HG02973 (cell line): ENCODE results near the gene ABI3BP.

Source experiments
- ATAC-seq: cut with Tn5 transposase; IDR thresholded peaks from one replicate; pipeline ENCODE4 v1.9.1; 2021; ENCODE audit warnings: moderate library complexity; ENCODE audit not compliant: unreplicated experiment

ABI3BP gene

DNA sequence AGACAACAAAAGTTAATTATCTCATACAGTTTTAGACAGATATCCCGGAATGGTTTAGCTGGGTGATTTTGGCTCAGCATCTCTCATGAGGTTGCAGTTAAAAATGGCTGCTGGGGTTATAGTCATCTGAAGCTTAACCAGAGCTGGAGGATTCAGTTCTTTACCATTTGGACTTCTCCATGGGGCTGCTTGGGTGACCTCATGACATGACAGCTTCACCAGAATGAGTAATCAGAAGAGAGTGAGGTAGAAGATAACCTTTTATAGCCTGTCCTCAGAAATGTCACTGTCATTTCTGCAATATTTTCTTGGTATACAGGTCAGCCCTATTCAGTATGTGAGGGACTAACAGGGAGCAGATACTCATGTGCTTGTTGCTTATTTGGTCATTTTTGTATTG, 253.0 kb downstream of the ABI3BP start:
- ATAC-seq, result no peak

DNA sequence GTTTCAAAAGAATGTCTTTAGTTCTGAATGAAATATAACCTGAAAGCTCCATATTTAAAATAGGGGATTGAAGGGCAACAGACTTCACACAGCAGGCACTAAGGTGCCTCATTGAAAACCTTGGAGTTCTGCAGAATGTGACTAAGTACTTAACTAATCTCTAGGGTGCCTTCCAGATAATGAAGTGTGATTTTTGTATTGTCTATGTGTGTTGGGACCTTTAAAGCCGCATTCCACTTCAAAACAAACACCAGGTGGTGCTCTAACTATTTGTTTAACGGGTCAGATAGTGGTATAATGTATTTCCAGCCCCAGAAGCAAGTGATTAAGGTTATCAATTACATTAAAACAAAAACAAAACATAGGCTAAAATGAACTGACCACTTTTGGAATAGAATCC, 255.9 kb downstream of the ABI3BP start:
- ATAC-seq, result no peak

DNA sequence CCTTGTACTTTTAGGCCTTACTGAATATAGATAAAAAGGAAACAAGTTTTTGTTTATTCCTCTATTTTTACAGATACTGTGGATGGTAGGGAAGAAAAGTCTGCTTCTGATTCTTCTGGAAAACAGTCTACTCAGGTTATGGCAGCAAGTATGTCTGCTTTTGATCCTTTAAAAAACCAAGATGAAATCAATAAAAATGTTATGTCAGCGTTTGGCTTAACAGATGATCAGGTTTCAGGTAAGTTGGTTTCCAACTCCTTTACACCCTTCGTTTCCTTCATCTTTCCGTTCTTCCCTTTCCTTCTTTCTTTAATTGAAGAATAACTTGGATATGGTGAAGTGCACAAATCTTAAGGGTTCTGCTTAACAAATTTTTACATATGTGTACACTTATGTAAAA, 260.8 kb downstream of the ABI3BP start:
- no peak for ATAC-seq

DNA sequence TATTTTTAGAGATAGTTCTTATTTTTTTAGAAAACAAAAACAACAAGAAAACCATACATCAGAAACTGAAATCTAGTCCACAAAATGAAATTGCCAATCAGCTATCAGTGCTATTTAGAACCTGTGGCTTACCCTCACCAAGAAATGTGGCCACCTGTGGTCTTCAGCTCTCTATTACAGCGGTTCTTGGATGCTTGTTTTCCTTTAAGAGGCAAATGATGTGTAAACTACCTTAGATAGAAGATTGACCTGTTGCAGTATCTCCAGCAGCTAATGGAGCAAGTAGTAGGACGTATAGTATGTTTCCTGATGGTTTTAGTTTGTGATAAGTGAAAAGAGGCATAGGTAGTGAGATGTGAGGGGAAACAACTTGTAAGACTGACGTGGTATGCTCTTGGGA, 262.7 kb downstream of the ABI3BP start:
- ATAC-seq, result no peak

DNA sequence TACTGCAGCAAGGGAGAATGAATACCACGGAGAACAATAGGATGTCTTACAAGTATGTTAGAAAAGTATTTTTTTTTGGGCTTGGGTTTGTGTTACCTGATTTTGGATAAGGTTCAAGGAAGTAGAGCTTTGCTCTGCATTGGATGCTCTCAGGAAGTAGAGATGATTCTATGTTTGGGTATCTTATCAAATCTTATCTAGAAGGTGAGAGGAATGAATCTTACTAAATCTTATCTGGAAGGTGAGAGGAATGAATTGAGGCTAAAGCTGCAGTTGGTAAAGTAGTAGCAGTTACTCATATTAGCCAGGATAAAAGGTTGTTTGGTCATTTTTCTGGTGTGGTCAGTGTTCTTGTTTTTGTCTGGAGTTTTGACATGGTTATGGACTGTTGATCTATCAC, 266.5 kb downstream of the ABI3BP start:
- no peak for ATAC-seq

DNA sequence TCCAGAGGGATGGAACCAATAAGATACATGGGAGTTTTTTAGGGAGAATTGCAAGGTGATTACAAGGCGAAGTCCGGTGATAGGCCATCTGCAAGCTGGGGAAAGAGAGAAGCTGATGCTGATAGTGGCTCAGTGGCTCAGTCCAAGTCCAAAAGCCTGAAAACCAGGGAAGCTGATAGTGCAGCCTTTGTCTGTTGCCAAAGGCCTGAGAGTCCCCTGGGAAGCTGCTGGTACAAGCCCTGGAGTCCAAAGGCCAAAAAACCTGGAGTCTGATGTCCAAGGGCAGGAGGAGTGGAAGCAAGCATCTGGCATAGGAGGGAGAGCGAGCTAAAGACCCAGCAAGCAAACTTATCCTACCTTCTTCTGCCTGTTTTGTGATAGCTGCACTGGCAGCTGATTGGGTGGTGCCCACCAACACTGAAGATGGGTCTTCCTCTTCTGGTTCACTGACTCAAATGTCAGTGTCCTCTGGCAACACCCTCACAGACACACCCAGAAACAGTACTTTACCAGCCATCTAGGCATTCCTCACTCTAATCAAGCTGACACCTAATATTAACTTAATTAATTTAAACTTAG, 267.2 kb downstream of the ABI3BP start:
- ATAC-seq, result no peak

DNA sequence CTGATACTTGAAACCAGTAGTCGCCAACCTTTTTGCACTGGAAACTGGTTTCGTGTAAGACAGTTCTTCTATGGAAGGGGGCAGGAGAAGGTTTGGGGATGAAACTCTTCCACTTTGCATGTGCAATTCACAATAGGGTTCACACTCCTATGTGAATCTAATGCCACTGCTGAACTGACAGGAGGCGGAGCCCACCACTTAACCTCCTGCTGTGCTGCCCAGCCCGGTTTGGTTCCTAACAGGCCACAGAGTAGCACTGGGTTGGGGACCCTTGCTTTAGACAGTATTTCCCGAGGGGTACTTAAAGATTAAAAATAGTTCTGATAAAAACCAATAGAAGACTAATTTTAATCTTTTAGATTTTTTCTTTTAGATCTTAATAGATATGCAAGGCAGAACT, 272.8 kb downstream of the ABI3BP start:
- no peak for ATAC-seq

DNA sequence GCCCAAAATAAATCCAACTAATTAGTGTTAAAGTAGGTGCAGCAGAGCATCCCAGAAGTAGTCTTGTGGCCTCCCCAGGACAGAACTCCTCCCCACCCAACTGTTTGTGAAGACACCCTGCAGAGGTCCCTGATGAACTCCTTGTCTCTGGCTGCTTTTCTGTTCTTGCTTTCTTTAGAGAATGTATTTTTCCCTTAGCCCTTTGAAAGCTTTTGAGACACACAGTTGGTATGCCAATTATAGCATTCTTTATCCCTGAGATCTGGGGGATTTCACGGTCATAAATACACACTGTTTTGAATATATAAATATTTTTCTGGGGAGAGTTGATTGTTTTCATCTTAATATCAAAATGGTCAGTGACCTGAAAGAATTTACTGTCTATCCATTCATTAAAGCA, 274.1 kb downstream of the ABI3BP start:
- ATAC-seq, result no peak

DNA sequence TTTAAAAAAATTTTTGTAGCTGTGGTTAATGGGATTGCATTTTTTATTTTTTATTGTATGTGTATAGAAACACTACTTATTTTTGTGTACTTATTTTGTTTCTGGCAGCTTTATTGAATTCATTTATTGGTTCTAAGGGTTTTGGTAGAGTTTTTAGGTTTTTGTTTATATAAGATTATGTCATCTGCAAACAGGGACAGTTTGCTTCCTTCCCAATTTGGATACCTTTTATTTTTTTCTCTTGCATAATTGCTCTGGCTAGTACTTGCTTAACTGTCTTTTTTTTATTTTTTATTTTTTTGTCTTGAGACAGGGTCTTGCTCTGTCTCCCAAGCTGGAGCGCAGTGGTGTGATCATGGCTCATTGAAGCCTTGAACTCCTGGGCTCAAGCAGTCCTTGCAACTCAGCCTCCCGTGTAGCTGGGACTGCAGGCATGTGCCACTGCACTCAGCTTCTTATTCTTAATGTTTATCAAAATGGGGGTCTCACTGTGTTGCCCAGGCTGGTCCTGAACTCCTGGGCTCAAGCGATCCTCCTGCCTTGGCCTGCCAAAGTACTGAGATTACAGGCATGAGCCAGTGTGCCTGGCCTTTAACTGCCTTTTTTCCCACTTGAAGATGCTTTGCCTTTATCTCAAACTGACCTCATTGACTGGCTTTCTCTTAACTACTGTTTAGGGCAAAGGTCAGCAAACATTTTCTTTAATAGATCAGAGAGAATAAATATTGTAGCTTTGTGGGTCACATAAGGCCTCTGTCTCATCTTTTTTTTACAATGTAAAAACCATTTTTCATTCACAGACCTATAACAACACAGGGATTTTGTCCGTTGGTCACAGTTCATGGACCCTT, 275.4 kb downstream of the ABI3BP start:
- ATAC-seq, result no peak

DNA sequence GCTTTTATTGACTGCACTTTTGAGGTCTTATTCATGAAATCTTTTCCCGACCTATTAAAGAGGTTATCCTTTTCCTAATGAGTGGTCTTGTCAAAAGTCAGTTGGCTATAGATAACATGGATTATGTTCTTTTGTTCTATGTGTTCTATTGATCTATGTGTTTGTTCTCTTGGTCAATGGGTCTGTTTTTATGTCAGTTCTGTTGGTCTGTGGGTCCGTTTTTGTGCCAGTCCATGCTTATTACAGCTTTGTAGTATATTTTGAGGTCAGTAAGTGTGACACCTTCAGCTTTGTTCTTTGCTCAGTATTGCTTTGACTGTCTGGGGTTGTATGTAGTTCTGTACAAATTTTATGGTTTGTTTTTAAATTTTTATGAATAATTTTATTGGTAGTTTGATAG, 276.2 kb downstream of the ABI3BP start:
- no peak for ATAC-seq

DNA sequence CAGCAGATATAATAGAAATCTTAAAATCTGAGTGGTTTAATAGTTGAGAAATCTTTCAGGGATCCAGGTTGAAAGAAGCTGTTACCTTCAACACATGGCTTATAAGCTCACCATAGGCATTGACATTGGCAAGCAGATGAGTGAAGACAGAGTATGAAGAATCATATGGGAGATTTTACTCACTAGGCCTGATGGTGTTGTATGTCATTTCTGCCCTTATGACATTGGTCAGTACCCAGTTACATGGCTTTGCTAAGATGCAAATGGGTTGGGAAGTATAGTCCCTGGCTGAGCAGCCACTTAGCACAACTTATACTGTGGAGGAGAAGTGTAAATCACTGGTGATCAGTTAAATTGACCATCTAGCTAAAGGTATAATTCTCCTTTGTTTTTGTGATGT, 278.0 kb downstream of the ABI3BP start:
- ATAC-seq, result no peak

DNA sequence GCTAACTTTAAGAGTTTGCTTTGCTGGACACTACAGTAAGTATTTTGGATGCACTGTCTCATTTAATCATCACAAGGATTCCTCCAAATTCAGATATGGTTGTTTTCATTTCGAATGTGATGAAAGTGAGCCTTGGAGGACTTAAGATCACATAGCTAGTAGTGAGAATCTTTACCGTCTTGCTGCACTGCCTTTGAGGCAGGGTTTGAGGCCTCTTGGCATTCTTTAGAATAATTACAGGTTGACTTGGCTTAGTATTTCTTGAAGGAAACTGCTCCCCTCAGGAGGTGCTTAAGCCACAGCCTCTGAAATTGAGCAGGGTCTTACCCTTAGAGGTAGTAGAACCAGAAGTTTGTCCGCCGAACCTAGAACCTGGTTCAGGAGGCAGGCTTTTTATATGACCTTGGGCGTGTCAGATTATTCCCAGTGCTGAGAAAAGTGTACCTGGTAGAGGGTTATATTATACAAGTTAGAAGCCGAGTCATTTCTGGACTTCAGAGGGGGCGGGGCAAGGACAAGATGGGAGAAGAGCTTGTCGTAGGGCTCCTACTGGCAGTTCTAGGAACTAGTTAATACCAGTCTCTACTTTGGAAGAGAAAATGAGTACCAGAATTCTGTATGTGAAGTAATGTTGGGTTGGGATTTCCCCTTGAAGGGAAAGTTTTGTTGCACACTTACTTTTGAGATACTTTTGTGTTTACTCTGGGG, 282.8 kb downstream of the ABI3BP start:
- peak; percentile 42 for ATAC-seq

DNA sequence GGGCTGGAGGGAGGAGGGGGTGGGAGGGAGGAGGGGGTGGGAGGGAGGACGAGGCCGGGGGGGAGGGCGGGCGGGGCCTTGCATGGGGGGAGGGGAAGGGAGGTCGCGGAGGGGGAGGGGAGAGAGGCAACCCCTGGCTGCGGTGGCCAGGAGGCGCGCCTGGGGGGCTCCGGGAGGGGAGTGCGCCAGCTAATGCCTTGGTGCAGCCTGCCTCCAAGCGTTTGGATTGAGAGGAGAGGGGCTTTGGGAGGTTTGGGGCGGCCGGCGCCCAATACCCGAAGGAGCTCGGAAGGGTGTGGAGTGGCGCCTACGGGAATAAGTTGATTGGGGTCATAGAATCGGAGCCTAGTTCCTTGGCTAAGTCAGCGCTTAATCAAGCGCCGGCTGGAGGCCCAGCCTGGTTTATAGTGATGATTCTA, 283.4 kb downstream of the ABI3BP start:
- no peak for ATAC-seq

DNA sequence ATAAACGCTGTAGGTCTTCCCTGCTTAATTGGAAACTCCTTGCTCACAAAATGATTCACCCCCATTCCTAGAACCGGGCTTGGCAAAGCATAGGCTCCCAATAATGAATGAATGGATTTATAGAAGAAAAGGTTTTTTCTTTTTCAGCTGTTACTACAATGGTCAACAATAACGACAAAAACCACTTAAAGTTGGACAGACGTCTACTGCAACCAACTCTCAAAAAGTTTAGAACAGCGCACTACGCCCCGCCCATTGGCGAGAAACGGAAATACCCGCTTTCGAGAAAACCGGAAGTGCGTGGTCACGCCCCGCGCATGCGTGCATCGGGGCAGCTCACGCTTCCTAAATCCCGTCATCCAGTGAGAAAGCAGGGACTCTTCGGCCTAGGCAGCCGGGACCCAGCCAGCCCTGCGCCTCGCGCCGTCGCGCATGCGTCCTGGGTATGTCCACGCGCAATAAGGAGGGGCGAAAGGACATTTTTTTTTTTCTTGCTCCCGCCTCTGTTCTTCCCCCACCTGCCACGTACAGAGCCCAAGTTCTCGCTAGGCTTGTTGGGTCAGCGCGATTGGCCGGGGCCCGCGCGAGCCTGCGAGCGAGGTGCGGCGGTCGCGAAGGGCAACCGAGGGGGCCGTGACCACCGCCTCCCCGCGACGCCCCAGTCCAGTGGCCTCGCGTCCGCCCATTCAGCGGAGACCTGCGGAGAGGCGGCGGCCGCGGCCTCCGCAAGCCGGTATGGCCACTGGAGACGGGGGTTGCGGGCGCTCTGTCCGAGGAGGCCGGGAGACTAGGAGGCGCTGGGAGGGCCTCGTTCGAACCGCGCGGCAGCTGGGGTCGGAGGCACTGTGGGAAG, 284.0 kb downstream of the ABI3BP start, which contains the start of gene TFG:
Gene TFG, plus strand, starts transcription at position 506 of the 853 bp plus-strand sequence. CDS start 4,192 bp downstream, outside the sequence.
- peak; percentile 92 for ATAC-seq

DNA sequence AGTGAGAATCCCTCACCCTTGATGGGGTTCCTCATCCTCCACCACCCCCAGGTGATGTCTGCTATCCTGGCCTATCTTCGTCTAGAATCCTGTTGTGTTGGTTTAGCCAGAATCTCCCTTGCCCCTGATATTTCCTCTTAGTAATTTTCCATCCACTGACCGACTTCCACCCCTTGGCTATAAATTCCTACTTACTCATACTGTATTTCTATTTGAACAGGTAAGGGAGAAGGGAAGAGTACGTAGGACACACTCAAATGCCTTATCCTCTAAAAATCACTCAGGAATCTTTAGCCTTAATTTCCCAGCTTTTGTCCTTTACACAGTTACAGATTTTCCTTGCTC, 284.6 kb downstream of the ABI3BP start:
- no peak for ATAC-seq

DNA sequence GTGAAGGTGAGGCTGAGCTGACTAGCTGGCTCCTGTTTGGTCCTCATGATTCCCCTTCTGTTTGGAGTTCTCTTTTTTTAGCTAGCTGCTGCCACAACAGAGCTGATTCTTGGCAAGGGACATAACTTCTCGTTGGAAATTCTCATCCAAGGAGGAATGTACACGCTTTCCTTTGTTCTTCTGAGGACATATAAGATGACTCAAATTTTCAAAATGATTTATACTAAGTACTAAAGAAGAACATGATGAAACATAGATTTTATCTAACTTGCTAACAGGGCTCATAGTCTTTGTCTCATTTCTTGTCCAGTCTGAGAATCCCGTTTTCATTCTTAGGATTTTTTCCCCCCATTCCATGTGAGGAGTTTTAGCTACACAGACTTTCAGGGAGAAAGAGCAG, 286.9 kb downstream of the ABI3BP start:
- no peak for ATAC-seq

DNA sequence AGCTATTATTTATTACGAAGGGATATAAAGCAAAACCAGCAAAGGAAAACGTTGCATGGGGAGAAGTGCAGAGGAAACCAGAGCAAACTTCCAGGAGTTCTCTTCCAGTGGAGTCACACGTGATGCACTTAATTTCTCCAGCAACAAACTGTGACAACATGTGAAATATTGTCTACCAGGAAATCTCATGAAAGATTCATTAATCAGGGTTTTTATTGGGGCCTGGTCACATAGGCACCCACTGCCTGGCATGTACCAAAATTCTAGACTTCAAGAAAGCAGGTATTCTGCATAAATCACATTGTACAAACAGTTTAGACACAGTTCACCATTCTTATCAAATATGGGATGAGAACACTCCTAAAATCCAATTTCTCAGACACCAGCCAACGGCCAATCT, 289.4 kb downstream of the ABI3BP start:
- ATAC-seq, result no peak

DNA sequence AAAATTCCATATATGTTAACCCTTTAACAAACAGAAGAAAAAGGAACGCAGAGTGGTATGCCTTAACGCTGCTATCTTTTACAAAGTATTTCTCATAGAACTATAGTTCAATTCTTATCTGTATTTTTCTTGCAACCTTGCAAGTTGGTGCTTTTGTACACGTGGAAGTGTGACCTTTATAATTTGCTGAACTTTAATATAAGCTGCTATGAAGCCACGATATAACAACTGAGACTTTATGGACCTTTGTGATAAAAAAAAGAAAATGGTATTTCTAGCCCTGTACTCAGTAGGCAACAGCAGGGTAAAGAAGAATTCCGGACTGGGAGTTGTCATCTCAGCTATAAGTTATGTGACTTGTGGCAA, 290.3 kb downstream of the ABI3BP start:
- no peak for ATAC-seq

DNA sequence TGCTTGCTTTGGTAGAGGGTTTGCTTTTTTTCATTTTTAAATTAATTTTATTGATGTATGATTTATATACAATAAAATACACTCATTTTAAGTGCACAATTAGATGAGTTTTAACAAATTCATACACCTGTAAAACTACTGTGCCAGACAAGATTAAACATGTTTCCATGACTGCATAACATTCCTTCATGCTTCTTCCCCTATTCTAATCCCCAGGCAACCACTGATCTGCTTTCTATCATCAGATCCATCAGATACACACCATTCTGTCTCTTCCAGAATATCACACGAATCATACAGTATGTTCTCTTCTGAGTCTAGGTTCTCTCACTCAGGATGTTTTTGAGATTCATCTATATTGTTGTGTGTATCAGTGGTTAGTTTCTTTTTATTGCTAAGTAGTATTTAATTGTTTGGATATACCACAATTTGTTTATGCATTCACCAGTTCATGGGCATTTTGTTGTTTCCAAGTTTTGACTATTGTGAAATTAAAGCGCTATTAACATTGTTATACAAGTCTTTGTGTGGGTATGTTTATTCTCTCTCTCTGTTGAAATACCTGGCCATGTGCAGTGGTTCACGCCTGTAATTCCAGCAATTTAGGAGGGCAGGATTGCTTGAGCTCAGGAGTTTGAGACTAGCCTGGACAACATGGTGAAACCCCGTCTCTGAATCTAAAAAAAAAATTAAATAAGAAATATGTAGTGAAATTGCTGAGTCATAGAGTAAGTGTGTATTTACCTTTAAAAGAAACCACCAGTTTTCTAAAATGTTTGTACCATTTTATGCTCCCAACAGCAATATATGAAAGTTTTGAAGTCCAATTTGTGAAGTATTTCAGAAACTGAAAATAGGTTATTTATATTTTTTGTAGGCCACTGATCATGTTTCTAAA, 290.9 kb downstream of the ABI3BP start:
- no peak for ATAC-seq

DNA sequence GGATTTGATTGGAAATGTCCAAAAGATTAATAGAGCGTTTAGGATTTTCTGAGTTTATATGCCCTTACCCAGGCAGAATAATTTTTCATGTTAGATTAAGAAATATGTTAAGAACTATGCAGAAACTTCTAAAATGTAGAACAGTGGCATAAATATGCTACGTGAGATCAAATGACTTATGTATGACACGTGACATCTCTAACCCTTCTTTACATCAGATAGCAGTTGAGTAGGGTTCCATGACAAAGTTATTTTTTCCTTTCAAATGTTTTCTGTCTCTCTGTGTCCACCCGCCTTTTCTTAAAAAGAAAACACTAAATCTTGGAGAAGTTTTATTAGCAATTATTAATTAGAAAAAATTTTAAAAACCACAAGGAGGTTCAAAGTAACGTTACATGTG, 292.5 kb downstream of the ABI3BP start:
- no peak for ATAC-seq
